Measurements from ENCODE around the gene STT3B. TPM values are rescaled to one million over a fixed set of nuclear protein-coding genes. Genes with fewer than 3 reads are reported as not detected.

The STT3B gene
- total and polyA plus RNA-seq, 2 experiments from 2014 or later = 105 to 106 TPM

- DNase-seq (ENCODE audit: low read depth in 1 of 2, low spot score in 1 of 2) = no peak
- Histone ChIP-seq H3K27me3 (no peaks in the 10 kb centered on the region), H3K9me3 (ENCODE audit: low read depth) (no peaks in the 10 kb centered on the region), H3K36me3 (no peaks in the 10 kb centered on the region), H3K4me3 (no peak overlapping the region), H3K27ac (no peak overlapping the region), H3K4me1 (ENCODE audit: low read depth) (peaks cover 6% of the 10 kb centered on the region)
- no peak for TF ChIP-seq CTCF (IDR thresholded peaks at IDR 0.05; ENCODE audit: low read depth, low read length)
Observed at GRCh38 chr3:31561891-31562290, 29.2 kb downstream of the STT3B start.

- peak in 1 of 2 donors; percentile 51 for DNase-seq (ENCODE audit: low read depth in 1 of 2, low spot score in 1 of 2)
- Histone ChIP-seq H3K4me3 (no peak overlapping the region), H3K27me3 (no peaks in the 10 kb centered on the region), H3K4me1 (ENCODE audit: low read depth) (peaks cover 11% of the 10 kb centered on the region), H3K27ac (no peak overlapping the region), H3K9me3 (ENCODE audit: low read depth) (no peaks in the 10 kb centered on the region), H3K36me3 (no peaks in the 10 kb centered on the region)
- no peak for TF ChIP-seq CTCF (IDR thresholded peaks at IDR 0.05; ENCODE audit: low read depth, low read length)
Observed at GRCh38 chr3:31562525-31562924, 29.8 kb downstream of the STT3B start.

GRCh38 chr3:31565288-31565687 lies 32.6 kb downstream of the STT3B start:
- H3K27me3 ChIP-seq = no peaks in the 10 kb centered on the region
- no peak for TF ChIP-seq CTCF (IDR thresholded peaks at IDR 0.05; ENCODE audit: low read depth, low read length)
- no peaks in the 10 kb centered on the region for H3K9me3 ChIP-seq (ENCODE audit: low read depth)
- H3K4me3 ChIP-seq = no peak overlapping the region
- H3K4me1 ChIP-seq (ENCODE audit: low read depth) = peaks cover 11% of the 10 kb centered on the region
- DNase-seq (ENCODE audit: low read depth in 1 of 2, low spot score in 1 of 2) = peak in 1 of 2 donors; percentile 73
- no peaks in the 10 kb centered on the region for H3K36me3 ChIP-seq
- H3K27ac ChIP-seq = no peak overlapping the region

- peaks cover 13% of the 10 kb centered on the region for H3K4me1 ChIP-seq (ENCODE audit: low read depth)
- no peak overlapping the region for H3K4me3 ChIP-seq
- peak in 1 of 2 donors; percentile 54 for DNase-seq (ENCODE audit: low read depth in 1 of 2, low spot score in 1 of 2)
- peak; percentile 40 for TF ChIP-seq CTCF (IDR thresholded peaks at IDR 0.05; ENCODE audit: low read depth, low read length)
- no peaks in the 10 kb centered on the region for H3K9me3 ChIP-seq (ENCODE audit: low read depth)
- H3K27me3 ChIP-seq = no peaks in the 10 kb centered on the region
- no peaks in the 10 kb centered on the region for H3K36me3 ChIP-seq
- no peak overlapping the region for H3K27ac ChIP-seq
Observed at GRCh38 chr3:31567036-31567435, 34.3 kb downstream of the STT3B start.

GRCh38 chr3:31568649-31569048 lies 35.9 kb downstream of the STT3B start:
- no peaks in the 10 kb centered on the region for H3K9me3 ChIP-seq (ENCODE audit: low read depth)
- no peak for TF ChIP-seq CTCF (IDR thresholded peaks at IDR 0.05; ENCODE audit: low read depth, low read length)
- H3K27ac ChIP-seq = no peak overlapping the region
- peaks cover 14% of the 10 kb centered on the region for H3K4me1 ChIP-seq (ENCODE audit: low read depth)
- no peaks in the 10 kb centered on the region for H3K36me3 ChIP-seq
- no peak for DNase-seq (ENCODE audit: low read depth in 1 of 2, low spot score in 1 of 2)
- no peaks in the 10 kb centered on the region for H3K27me3 ChIP-seq
- no peak overlapping the region for H3K4me3 ChIP-seq

- TF ChIP-seq CTCF (IDR thresholded peaks at IDR 0.05; ENCODE audit: low read depth, low read length) = no peak
- no peaks in the 10 kb centered on the region for H3K36me3 ChIP-seq
- H3K27ac ChIP-seq = no peak overlapping the region
- peaks cover 27% of the 10 kb centered on the region for H3K4me1 ChIP-seq (ENCODE audit: low read depth)
- no peaks in the 10 kb centered on the region for H3K27me3 ChIP-seq
- no peak overlapping the region for H3K4me3 ChIP-seq
- DNase-seq (ENCODE audit: low read depth in 1 of 2, low spot score in 1 of 2) = no peak
- no peaks in the 10 kb centered on the region for H3K9me3 ChIP-seq (ENCODE audit: low read depth)
Observed at GRCh38 chr3:31571325-31571724, 38.6 kb downstream of the STT3B start.

Data from cardiac muscle cell (in vitro differentiated cells and primary cell).